ENCODE results near the gene BAIAP2.

DNA sequence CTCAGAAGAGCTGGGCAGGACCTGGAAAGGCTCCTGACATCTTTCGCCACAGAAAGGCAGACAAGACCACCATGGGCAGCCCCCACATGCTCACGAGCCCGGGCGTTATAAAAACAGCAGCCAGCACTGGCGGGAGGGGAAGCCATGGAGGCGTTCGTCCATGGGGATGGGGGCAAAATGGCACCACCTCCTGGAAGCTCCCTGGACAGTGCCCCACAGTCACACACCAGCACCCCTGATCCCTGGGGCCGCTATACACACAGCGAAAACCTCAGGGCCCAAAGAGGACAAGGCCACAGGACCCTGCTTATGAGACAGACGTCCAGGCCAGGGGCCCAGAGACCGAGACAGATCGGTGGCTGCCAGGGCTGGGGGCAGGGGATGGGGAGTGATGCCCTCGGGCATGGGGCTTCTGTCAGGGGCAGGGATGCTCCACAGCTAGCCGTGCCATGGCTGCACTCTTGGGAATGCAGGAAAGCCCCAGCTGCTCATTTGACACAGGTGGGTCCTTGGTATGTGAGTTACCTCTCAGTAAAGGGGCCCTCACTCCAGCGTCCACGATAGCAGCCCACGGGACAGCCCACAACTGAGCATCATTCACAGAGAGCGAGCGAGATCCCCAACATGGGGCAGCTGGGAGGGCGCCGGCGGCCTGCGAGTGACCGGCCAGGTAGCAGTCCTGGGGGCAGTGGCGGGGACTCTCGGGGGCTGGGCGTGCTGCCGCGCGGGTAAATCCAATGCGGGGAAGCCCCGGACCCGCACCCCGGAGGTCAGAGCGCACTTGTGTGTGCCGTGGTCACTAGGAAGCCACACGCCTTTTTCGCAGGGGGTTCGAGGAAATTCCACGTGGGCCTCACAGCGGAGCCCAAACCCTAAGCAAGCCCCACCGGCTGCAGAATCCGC is 124.0 kb downstream of the BAIAP2 start:
- TF ChIP-seq RARB (CRISPR knock-in tag; IDR thresholded peaks at IDR 0.05), result no peak
- TF ChIP-seq ZFP30 (CRISPR knock-in tag; IDR thresholded peaks at IDR 0.05), result no peak
- TF ChIP-seq TOX (CRISPR knock-in tag; IDR thresholded peaks at IDR 0.05; ENCODE audit: borderline replicate concordance), result no peak
- TF ChIP-seq PATZ1 (CRISPR knock-in tag; IDR thresholded peaks at IDR 0.05; ENCODE audit: borderline replicate concordance), result no peak
